ENCODE results near the gene ZNF705A.
"Not testable (repeated sequence)": the region's sequence is repeated elsewhere in the genome, so short reads cannot be mapped to it uniquely, and the experiment has no call there.

The ZNF705A gene

GRCh38 chr12:8156845-8157244 is at the start of gene ZNF705A:
TSS of gene ZNF705A (plus strand) at chr12:8157015. CDS start at chr12:8172626, 15,611 bp downstream.
- peak; percentile 6 for DNase-seq

GRCh38 chr12:8108808-8109398 is 47.9 kb upstream of the ZNF705A start:
- peak; percentile 89 for DNase-seq

DNA sequence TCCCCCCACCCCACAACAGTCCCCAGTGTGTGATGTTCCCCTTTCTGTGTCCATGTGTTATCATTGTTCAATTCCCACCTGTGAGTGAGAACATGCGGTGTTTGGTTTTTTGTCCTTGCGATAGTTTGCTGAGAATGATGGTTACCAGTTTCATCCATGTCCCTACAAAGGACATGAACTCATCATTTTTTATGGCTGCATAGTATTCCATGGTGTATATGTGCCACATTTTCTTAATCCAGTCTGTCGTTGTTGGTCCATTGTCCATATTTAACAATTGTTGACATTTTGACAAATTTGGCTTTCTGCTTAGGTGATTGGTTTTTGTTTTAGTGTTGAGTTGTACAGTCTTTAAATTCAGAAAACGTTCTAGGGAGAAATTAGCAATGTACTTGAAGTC is 43.7 kb upstream of the ZNF705A start:
- not testable (repeated sequence) for DNase-seq

GRCh38 chr12:8120072-8120713 is 36.6 kb upstream of the ZNF705A start:
- no peak for DNase-seq

- no peak for DNase-seq
Measured at GRCh38 chr12:8123124-8123912, 33.5 kb upstream of the ZNF705A start, which contains the start of gene CLEC4A. TSS of gene CLEC4A (plus strand) at chr12:8123617. CDS start at chr12:8123879, 262 bp downstream.

GRCh38 chr12:8127138-8127537 is 29.7 kb upstream of the ZNF705A start:
- DNase-seq = no peak

DNA sequence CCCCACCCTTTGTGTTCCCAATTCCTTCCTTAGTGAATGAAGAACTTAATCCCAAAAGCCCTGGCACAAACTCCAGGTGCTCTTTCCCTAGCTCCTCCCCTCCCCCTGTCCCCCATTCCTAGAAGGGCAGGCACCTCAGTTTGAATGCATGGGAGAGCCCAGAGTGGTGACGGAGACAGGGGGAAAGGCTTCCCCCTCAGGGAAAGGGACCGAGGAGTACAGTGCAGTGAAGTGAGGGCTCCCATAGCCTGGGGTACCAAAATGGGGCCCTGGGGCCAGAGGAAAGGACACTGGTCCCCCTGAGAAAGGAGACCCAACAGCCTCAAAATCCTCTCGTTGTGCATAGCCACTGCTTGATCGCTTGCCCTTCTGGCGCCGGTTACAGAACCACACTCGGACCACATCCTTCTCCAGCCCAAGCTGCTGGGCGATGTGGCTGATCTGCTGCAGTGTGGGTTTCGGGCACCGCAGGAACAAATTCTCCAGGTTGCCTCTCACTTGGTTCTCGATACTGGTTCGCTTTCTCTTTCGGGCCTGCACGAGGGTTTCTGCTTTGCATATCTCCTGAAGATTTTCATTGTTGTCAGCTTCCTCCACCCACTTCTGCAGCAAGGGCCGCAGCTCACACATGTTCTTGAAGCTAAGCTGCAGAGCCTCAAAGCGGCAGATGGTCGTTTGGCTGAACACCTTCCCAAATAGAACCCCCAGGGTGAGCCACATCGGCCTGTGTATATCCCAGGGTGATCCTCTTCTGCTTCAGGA is 23.0 kb upstream of the ZNF705A start:
- DNase-seq = not testable (repeated sequence)

GRCh38 chr12:8134398-8134930 is 22.4 kb upstream of the ZNF705A start:
- not testable (repeated sequence) for DNase-seq

GRCh38 chr12:8141647-8142046 is 15.2 kb upstream of the ZNF705A start:
- not testable (repeated sequence) for DNase-seq

DNA sequence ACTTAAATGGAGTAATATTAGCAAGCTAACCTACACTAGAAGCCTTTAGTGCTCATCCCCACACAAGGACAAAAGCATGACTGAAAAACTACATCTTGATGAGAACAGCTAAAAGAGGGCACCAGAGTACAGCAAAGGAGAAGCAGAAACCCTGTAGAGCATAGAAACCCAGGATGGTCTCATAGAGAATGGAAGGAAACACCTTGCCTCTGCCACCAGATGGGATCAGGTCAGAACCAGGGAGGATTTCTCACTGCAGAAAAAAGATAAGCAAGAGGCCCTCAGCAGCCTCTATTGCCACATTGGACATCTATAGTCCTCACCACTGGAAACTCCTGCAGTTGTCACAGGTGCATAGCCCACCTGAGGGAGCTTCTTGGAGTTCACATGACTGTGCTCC is 13.6 kb upstream of the ZNF705A start:
- no peak for DNase-seq

- peak; percentile 69 for DNase-seq
Measured at GRCh38 chr12:8145754-8146441, 10.9 kb upstream of the ZNF705A start.

DNA sequence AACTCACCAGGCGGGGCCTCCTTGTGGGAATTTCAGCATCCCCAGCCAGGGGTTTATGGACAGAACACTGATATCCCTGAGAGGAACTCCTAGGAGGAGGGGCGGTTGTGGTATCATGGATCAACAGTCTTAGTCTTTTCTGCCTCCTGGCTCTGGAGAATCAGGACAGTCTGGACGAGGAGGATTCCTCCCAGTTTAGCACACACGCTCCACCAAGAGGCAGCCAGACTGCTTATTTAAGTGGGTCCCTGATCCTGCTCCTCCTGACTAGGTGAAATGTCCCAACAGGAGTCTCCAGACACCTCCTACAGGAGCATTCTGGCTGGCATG is 10.4 kb upstream of the ZNF705A start:
- DNase-seq = no peak

DNA sequence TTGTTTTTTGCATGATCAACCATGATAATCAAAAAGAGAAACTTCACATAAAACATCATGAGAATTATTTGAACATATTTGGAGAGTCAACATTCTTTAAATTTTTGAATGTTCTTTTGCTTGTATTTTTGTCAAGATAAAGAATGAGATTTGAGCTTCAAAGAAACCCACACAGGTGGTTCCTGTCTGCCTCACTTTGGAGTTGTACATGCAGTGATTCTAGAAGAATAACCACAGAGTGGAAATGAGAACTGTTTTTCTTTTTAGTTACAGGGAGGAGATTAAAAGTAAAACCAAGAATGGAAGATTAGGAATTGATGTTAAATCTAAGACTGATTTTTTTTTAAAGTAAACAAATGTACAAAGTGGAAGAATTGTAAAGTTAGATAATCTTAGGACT is 2.3 kb upstream of the ZNF705A start:
- DNase-seq = no peak

- no peak for DNase-seq
Measured at GRCh38 chr12:8156416-8156815, 399 bp upstream of the ZNF705A start.

GRCh38 chr12:8157484-8158198 is 826 bp downstream of the ZNF705A start:
- DNase-seq = no peak

DNA sequence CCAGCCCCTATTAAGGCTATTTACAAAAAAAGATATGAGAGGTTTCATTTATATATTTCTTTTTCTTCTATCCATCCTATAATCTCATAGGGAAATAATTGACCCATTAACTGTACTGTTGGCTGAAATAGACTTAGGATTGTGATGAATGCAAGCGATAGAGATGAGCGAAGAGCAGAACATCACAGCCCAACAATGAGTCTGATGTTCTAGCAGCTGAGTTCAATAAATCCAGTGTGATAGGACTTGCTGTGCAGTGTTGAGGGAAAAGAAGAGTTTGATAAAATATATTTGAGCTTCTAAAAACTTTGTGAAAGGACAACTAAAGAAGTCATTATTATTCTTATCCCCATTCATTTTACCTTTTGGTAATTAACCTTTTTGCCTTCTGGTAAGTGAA is 16.1 kb downstream of the ZNF705A start:
- not testable (repeated sequence) for DNase-seq

DNA sequence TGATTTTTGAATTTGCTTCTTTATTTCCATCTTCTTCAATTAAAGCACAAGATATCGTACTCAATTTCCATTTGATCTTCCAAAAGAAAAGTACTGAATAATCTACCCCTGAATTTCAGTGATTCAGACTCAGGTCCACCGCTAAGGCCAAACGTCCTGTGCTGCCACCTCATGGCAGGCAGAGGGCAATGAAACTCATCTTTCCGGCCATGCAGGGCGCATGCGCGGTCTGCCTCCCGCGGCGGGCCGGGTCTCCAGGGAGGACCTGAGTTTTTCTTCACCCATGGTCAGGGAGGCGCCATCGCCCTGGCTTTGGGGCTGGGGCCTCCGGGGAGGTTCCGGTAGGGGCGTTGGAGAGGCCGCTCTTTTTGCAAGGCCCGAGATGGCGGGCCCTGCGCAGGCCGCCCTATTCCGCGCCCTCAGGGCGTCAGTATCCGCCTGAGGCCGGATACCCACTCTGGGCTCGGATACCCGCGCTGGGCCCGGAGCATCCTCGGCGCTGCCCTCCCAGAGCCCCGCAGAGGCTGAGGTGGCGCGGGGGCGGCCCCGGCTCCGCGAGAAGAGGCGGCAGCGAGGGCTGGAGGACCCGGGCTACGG is 23.3 kb downstream of the ZNF705A start:
- DNase-seq = peak; percentile 86

DNA sequence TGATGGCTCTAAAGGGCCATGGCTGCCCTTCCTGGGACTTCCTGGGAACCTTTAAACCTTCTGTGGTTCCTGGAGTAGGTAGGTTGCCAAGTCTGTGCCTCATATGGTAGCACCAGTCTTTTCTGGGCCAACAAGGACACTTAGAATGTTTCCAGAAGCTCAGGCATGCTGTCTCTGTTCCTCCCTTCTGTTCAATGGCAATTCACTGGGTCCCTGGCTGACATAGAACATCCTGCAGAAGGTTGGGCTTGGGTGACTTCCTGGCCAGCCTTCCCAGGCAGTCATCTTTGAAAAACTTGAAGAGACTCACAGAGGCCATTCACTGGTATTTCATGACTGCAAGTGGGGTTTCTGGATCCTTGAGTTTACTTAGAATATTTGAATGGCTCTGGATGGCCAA is 24.5 kb downstream of the ZNF705A start:
- not testable (repeated sequence) for DNase-seq

GRCh38 chr12:8182923-8183322 is 26.1 kb downstream of the ZNF705A start:
- not testable (repeated sequence) for DNase-seq

- DNase-seq = not testable (repeated sequence)
Measured at GRCh38 chr12:8183346-8183745, 26.5 kb downstream of the ZNF705A start.

- not testable (repeated sequence) for DNase-seq
Measured at GRCh38 chr12:8184206-8184605, 27.4 kb downstream of the ZNF705A start.

Measured in eye (tissue), 1 donor.